NCI-H2227 (cell line): ENCODE measurements around the gene SCAMP4.
"Not testable (repeated sequence)": the region's sequence is repeated elsewhere in the genome, so short reads cannot be mapped to it uniquely, and the experiment has no call there.

Experiments used
- DNase-seq: peaks from one replicate; lab custom pipeline; 2025; ENCODE audit not compliant: unreplicated experiment; lab: John Stamatoyannopoulos, UW

The SCAMP4 gene

DNA sequence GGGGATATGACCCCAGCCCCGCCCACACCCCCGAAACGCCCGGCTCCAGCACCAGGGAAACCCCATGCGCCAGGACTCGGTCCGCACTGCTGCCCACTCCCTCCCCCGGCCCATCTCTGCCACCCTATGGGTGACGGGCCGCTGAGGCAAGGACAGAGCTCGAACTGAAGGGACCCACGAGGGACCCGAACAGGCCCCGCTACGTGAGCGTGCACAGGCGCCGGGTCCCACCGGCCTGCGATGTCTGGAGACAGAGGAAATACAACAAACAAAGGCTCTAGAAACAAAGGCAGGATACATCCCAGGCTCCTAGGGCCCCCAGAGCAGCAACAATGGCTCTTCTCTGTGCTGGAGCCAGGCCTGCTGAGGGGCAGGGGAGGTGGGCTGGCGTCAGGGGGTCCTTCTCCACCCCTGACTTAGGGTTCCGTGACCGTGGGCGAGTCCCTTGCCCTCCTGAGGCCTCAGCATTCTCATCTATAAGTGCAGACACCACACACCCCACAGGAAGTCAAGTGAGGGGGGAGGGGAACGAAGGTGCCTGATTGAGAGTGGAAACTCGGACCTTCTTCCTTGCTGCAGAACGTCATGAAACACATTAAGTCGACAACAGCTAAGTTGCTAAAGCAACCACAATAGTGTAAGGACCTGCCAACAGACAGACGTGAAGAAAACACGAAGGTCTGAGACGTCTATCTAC is 23.0 kb upstream of the SCAMP4 start:
- no peak for DNase-seq

GRCh38 chr19:1882786-1883692 is 22.2 kb upstream of the SCAMP4 start:
- DNase-seq = no peak

GRCh38 chr19:1883784-1884183 is 21.4 kb upstream of the SCAMP4 start:
- no peak for DNase-seq

DNA sequence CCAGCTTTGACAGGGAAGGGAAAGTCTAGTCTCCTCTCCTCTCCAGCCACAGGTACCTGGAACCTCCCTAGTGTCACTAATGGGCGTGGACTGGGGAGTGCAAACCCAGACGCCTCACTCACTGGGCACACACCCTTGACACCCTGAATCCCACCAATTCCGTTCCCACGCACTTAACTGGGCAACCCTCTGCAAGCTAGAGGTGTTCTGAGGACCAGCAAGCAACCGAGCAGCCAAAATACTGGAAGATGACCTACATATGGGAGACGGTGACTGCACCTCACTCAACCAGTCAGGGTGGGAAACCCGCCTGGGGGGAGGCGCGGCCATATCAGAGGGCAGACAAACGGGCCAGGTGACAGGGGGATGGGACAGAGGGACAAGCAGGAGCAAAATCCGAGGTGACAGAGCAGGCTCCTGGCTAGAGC is 20.9 kb upstream of the SCAMP4 start:
- no peak for DNase-seq

GRCh38 chr19:1884719-1885334 is 20.4 kb upstream of the SCAMP4 start:
- DNase-seq = no peak

DNA sequence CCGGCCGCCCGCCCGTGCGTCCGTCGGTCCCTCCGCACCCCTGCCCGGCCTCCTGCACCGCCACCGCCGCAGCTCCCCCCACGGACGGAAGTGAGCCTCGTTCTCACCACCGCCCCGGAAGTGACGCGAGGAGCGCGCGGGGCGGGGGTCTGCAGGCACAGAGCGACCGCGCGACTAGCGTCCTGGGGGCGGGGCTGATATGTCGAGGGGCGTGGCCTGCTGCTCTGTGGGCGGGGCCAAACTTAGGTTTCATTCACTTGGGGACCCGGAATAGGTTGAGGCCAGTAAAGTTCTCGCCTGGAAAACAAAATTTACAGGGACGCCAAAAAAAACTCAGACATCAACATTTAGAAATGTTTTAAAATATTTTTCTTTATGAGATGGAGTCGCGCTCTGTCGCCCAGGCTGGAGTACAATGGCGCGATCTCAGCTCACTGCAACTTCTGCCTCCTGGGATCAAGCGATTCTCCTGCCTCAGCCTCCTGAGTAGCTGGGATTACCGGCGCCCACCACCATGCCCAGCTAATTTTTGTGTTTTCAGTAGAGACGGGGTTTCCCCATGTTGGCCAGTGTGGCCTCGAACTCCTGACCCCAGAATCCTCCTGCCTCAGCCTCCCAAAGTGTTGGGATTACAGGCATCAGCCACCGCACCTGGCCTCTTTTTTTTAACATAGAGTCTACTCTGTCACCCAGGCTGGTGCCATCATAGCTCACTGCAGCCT is 19.6 kb upstream of the SCAMP4 start, which contains the start of gene ABHD17A:
ABHD17A (minus strand) TSS at position 99 of the 722 bp plus-strand sequence. CDS start 3,930 bp downstream, outside the sequence.
- peak; percentile 94 for DNase-seq

DNA sequence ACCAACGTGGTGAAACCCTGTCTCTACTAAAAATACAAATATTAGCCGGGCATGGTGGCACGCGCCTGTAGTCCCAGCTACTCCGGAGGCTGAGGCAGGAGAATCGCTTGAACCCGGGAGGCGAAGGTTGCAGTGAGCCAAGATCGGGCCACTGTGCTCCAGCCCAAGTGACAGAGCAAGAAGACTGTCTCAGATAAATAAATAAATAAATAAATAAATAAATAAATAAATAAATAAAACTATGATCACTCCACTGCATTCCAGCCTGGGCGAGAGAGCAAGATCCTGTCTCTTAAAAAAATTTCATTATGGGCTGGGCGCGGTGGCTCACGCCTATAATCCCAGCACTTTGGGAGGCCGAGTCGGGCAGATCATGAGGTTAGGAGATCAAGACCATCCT is 18.8 kb upstream of the SCAMP4 start:
- DNase-seq = not testable (repeated sequence)

GRCh38 chr19:1888385-1888784 is 16.8 kb upstream of the SCAMP4 start:
- no peak for DNase-seq

DNA sequence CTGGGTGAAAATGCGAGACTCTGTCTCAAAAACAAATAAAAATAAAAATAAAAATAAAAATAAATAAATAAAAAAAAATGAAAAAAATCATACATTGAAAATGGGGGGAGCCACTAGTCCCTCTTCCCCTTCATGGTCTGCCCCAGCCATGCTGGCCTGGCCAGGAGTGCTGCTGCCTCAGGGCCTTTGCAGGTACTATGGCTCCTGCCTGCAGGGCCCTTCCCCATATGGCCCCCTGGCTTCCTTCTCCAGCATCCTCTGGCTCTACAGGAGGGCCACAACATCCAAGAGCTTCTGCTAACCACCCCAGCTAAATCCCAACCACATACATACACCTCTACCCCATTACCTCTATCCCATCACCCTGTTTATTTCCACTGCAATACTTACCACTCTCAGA is 15.3 kb upstream of the SCAMP4 start:
- DNase-seq = no peak

DNA sequence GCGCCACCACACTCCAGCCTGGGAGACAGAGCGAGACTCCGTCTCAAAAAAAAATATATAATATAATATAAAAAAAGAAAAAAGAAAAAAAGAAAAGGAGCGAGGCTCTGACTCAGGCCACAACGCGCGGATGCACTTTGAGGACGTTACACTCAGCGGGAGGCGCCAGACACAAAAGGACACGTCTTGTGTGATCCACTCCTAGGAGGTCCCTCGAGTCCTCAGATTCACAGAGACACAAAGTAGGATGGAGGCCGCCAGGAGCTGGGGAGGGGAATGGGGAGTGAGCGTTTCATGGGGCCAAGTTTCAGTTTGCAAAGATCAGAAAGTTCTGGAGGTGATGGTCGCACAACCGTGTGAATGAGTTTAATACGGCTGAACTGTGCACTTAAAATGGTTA is 11.4 kb upstream of the SCAMP4 start:
- DNase-seq = no peak

GRCh38 chr19:1896508-1896907 is 8.7 kb upstream of the SCAMP4 start:
- no peak for DNase-seq

- no peak for DNase-seq
Measured at GRCh38 chr19:1901940-1902404, 3.2 kb upstream of the SCAMP4 start.

GRCh38 chr19:1902923-1903322 is 2.3 kb upstream of the SCAMP4 start:
- no peak for DNase-seq

GRCh38 chr19:1904860-1905109 is 414 bp upstream of the SCAMP4 start:
- no peak for DNase-seq

DNA sequence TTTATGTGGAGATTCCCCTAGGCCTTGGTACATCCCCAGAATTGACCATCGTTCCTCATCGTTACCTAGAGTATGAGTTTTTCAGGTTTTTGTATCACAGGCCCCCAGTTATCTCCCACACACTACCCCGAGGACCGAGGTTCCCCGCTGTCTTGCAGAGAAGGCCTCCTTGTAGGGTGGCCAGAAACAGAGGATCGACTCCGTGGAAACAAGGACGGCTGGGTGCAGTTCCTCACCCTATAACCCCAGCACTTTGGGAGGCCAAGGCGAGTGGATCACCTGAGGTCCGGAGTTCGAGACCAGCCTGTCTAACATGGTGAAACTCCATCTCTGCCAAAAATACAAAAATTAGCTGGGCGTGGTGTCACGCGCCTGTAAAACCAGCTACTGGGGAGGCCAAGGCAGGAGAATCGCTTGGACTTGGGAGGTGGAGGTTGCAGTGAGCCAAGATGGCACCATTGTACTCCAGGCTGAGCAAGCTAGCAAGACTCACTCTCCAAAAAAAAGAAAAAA is 720 bp downstream of the SCAMP4 start:
- DNase-seq = no peak

- DNase-seq = no peak
Measured at GRCh38 chr19:1906985-1907562, 1.9 kb downstream of the SCAMP4 start.

DNA sequence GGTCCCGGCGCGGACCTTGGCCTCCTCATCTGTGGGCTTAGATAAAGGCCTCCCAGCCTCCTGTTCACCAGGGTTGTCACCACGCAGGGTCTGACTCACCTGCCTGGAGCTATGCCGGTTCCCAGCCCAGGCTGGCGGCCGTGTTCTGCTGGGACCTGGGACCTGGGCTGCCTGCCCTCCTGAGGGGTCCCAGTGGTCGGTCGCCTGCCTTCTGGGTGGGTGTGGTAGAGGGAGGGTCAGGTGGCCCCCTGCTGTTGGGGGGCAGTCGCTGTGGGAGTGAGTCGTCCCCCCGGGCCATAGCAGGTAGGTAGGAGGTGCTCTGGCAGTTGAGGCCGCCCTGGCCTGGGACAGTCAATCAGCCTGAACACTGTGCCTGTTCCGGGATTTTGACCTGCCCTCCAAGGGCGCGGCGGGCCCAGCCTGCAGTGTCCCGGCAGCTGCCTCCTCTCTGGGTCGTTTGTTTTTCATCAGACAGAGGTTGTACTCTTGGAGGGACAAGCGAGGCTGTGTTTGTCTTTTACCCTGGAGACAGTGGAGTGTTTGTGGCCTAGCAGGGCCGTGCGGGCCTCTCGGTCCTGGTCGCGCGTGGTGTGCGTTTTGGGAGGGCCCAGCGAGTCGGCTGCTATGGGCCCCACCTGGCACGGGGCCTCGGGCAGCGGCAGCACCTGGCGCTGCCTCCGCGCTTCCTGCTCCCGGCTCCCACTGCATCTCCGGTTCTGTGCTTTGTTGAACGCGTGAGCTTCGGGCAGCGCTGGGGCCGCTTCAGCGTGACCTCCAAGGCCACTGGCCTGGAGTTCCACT is 2.6 kb downstream of the SCAMP4 start:
- no peak for DNase-seq

GRCh38 chr19:1908364-1908678 is 3.1 kb downstream of the SCAMP4 start:
- DNase-seq = no peak

- no peak for DNase-seq
Measured at GRCh38 chr19:1909761-1910080, 4.5 kb downstream of the SCAMP4 start.

DNA sequence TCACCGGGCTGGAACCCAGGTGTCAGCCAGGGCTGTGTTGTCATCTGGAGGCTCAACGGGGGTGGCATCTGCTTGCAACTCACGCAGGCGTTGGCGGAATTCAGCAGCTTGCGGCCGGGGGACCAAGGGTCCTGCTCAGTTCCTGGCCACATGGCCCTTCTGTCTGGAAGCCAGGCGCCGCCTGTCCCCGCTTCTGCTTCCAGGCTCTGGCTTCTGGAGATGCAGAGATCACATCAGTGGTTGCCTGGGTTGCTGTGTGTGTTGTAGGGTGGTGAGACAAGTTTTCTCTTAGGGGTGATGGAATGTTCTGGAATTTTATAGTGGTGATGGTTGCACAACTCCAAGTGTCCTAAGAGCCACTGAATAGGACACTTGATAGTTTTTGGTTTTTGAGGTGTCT is 5.0 kb downstream of the SCAMP4 start:
- DNase-seq = no peak
